ENCODE data around the gene MTR.
A peak's percentile ranks its signal among the peaks of the same experiment; 100 is the strongest.

MTR gene

GRCh38 chr1:236880209-236880608 lies 85.1 kb downstream of the MTR start:
- no peak overlapping the region for H3K27ac ChIP-seq (ENCODE audit: low read depth, low read length, severe bottlenecking)
- 92 to 93% methylated on average over 6 of the region's 6 CpGs for WGBS, 2 experiments (ENCODE audit: insufficient coverage in 2 of 2)
- no peaks in the 10 kb centered on the region for H3K9me3 ChIP-seq (ENCODE audit: control insufficient read depth, low read length)
- no peaks in the 10 kb centered on the region for H3K4me1 ChIP-seq (ENCODE audit: control insufficient read depth, insufficient read depth, low read length, poor library complexity, severe bottlenecking)
- H3K36me3 ChIP-seq (ENCODE audit: control insufficient read depth, insufficient read depth, low read length): peaks cover 46% of the 10 kb centered on the region
- H3K4me3 ChIP-seq (ENCODE audit: extremely low read depth, insufficient read depth, low read length, poor library complexity, severe bottlenecking): no peak overlapping the region

GRCh38 chr1:236882678-236883077 lies 87.6 kb downstream of the MTR start:
- H3K9me3 ChIP-seq (ENCODE audit: control insufficient read depth, low read length): no peaks in the 10 kb centered on the region
- 61 to 63% methylated on average over 4 of the region's 4 CpGs for WGBS, 2 experiments (ENCODE audit: insufficient coverage in 2 of 2)
- peaks cover 50% of the 10 kb centered on the region for H3K36me3 ChIP-seq (ENCODE audit: control insufficient read depth, insufficient read depth, low read length)
- H3K4me1 ChIP-seq (ENCODE audit: control insufficient read depth, insufficient read depth, low read length, poor library complexity, severe bottlenecking): no peaks in the 10 kb centered on the region
- H3K27ac ChIP-seq (ENCODE audit: low read depth, low read length, severe bottlenecking): no peak overlapping the region
- no peak overlapping the region for H3K4me3 ChIP-seq (ENCODE audit: extremely low read depth, insufficient read depth, low read length, poor library complexity, severe bottlenecking)

DNA sequence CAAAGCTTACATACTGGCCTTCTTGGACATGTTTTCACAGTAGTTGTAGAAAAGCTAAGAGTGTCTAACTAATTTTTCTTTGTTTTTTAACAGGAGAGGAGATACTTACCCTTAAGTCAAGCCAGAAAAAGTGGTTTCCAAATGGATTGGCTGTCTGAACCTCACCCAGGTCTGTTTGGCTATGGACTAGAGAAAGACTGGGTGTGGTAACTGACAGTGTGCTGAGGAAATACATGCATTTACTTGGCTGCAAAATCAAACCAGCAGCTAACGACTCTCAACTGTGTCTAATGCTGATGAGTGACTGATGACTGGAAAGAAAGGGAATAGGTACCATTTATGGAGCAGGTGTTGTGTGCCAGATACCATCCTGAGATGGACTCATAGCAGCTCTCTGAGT lies 91.1 kb downstream of the MTR start:
- Histone ChIP-seq H3K36me3 (ENCODE audit: control insufficient read depth, insufficient read depth, low read length) (peaks cover 49% of the 10 kb centered on the region), H3K4me1 (ENCODE audit: control insufficient read depth, insufficient read depth, low read length, poor library complexity, severe bottlenecking) (peaks cover 13% of the 10 kb centered on the region), H3K4me3 (ENCODE audit: extremely low read depth, insufficient read depth, low read length, poor library complexity, severe bottlenecking) (no peak overlapping the region), H3K9me3 (ENCODE audit: control insufficient read depth, low read length) (no peaks in the 10 kb centered on the region), H3K27ac (ENCODE audit: low read depth, low read length, severe bottlenecking) (no peak overlapping the region)
- 100% methylated on average over 1 of the region's 1 CpG for WGBS, 2 experiments (ENCODE audit: insufficient coverage in 2 of 2)

DNA sequence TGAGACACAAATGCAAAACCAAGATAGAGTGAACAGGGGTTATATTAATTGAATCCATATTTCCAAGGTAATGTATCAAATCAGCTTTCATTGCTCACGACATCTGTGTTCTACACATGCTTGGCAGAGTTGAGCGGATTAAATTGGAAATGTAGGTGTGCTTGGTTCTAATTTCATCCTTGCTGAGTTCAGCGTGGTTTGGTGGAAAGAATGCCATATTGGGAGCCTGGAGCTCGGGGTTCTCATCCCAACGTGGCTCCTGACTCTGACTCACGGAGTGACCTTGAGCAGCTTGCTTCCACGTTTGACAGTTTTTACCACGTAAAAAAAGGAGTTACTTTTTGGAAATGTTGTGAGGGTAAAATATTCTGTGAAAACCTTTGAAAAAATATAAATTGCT lies 92.0 kb downstream of the MTR start:
- H3K4me1 ChIP-seq (ENCODE audit: control insufficient read depth, insufficient read depth, low read length, poor library complexity, severe bottlenecking): peaks cover 14% of the 10 kb centered on the region
- no peak overlapping the region for H3K4me3 ChIP-seq (ENCODE audit: extremely low read depth, insufficient read depth, low read length, poor library complexity, severe bottlenecking)
- peaks cover 57% of the 10 kb centered on the region for H3K36me3 ChIP-seq (ENCODE audit: control insufficient read depth, insufficient read depth, low read length)
- no peak overlapping the region for H3K27ac ChIP-seq (ENCODE audit: low read depth, low read length, severe bottlenecking)
- WGBS, 2 experiments (ENCODE audit: insufficient coverage in 2 of 2): 94 to 95% methylated on average over 6 to 7 of the region's 8 CpGs
- no peaks in the 10 kb centered on the region for H3K9me3 ChIP-seq (ENCODE audit: control insufficient read depth, low read length)

DNA sequence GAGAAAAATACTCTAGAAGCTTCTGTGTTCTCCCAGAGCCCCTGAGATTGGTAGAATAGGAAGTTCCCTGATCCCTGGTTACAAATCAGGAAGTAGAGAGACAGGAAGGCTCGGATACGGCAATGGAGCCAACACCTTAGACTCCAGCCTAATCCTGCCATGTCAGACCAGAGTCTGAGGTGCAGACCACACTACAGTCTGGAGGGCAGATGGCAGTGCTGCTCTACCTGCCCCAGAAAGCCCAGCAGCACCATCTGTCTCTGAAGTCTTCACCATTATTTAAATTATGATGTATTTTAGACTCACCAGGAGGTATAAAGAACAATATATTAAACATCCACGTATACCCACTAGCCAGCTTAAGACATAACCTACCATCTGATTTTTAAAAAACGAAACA lies 93.0 kb downstream of the MTR start:
- no peak overlapping the region for H3K4me3 ChIP-seq (ENCODE audit: extremely low read depth, insufficient read depth, low read length, poor library complexity, severe bottlenecking)
- no peak overlapping the region for H3K27ac ChIP-seq (ENCODE audit: low read depth, low read length, severe bottlenecking)
- no peaks in the 10 kb centered on the region for H3K9me3 ChIP-seq (ENCODE audit: control insufficient read depth, low read length)
- H3K36me3 ChIP-seq (ENCODE audit: control insufficient read depth, insufficient read depth, low read length): peaks cover 68% of the 10 kb centered on the region
- WGBS, 2 experiments (ENCODE audit: insufficient coverage in 2 of 2): 100% methylated on average over 2 of the region's 4 CpGs
- peaks cover 14% of the 10 kb centered on the region for H3K4me1 ChIP-seq (ENCODE audit: control insufficient read depth, insufficient read depth, low read length, poor library complexity, severe bottlenecking)

DNA sequence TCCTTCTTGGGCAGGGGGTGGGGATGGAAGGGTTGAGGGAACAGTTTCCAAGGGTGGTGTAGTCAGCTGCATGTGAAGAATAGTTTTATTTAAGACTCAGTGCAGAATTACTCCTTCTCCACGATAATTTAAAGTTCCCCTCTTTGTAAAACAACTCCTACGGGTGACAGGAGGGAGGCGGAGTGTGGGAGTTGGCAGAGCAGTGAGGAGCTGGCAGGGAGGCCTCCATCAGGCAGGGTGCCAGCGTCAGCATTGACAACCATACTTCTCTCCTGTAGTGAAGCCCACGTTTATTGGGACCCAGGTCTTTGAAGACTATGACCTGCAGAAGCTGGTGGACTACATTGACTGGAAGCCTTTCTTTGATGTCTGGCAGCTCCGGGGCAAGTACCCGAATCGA lies 93.8 kb downstream of the MTR start:
- H3K36me3 ChIP-seq (ENCODE audit: control insufficient read depth, insufficient read depth, low read length): peaks cover 75% of the 10 kb centered on the region
- H3K4me3 ChIP-seq (ENCODE audit: extremely low read depth, insufficient read depth, low read length, poor library complexity, severe bottlenecking): no peak overlapping the region
- H3K4me1 ChIP-seq (ENCODE audit: control insufficient read depth, insufficient read depth, low read length, poor library complexity, severe bottlenecking): peaks cover 14% of the 10 kb centered on the region
- H3K9me3 ChIP-seq (ENCODE audit: control insufficient read depth, low read length): no peaks in the 10 kb centered on the region
- no peak overlapping the region for H3K27ac ChIP-seq (ENCODE audit: low read depth, low read length, severe bottlenecking)
- 89 to 93% methylated on average over 6 to 8 of the region's 8 CpGs for WGBS, 2 experiments (ENCODE audit: insufficient coverage in 2 of 2)

GRCh38 chr1:236890152-236891056 lies 95.3 kb downstream of the MTR start:
- Histone ChIP-seq H3K4me3 (ENCODE audit: extremely low read depth, insufficient read depth, low read length, poor library complexity, severe bottlenecking) (no peak overlapping the region), H3K36me3 (ENCODE audit: control insufficient read depth, insufficient read depth, low read length) (peaks cover 81% of the 10 kb centered on the region), H3K27ac (ENCODE audit: low read depth, low read length, severe bottlenecking) (peak overlapping the region; percentile 95), H3K4me1 (ENCODE audit: control insufficient read depth, insufficient read depth, low read length, poor library complexity, severe bottlenecking) (peaks cover 14% of the 10 kb centered on the region), H3K9me3 (ENCODE audit: control insufficient read depth, low read length) (no peaks in the 10 kb centered on the region)
- WGBS, 2 experiments (ENCODE audit: insufficient coverage in 2 of 2): 87 to 88% methylated on average over 21 to 24 of the region's 24 CpGs

GRCh38 chr1:236893626-236894545 lies 98.8 kb downstream of the MTR start:
- H3K4me1 ChIP-seq (ENCODE audit: control insufficient read depth, insufficient read depth, low read length, poor library complexity, severe bottlenecking): peaks cover 14% of the 10 kb centered on the region
- WGBS, 2 experiments (ENCODE audit: insufficient coverage in 2 of 2): 88 to 91% methylated on average over 15 to 16 of the region's 19 CpGs
- H3K36me3 ChIP-seq (ENCODE audit: control insufficient read depth, insufficient read depth, low read length): peaks cover 84% of the 10 kb centered on the region
- no peak overlapping the region for H3K27ac ChIP-seq (ENCODE audit: low read depth, low read length, severe bottlenecking)
- no peak overlapping the region for H3K4me3 ChIP-seq (ENCODE audit: extremely low read depth, insufficient read depth, low read length, poor library complexity, severe bottlenecking)
- H3K9me3 ChIP-seq (ENCODE audit: control insufficient read depth, low read length): no peaks in the 10 kb centered on the region

DNA sequence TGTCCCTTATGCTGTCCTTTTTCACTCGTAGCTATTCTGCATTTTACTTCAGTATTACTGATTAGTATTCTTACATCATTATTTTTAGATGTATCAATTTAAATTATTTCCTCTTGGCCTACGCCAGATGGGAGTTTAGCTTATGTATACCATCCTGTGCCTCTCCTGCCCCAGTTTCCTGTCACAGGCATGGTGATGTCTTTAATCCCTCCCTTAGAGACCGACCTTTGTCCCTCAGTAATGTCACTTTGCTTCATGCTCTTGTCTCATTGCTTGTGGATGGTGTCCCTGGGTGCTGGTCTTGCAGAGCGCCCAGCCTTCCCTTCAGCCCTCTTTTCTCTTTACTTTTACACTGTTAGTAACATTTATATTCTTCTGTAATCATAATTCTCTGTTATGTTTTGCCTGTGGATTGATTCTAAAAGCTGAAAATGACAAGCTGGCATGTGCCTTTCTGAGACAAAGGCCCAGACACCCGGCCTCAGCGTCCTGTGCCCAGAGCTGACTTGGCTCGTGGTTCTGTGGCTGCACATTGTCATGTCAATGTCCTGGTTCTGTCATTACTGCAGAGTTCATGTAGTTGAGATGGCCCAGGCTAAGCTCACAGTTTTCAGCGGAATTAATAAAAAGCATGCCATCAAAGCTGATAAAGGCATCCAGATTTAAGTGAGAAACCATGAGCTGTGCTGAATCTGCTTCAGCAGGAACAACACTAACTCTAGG lies 100.7 kb downstream of the MTR start:
- Histone ChIP-seq H3K4me3 (ENCODE audit: extremely low read depth, insufficient read depth, low read length, poor library complexity, severe bottlenecking) (no peak overlapping the region), H3K9me3 (ENCODE audit: control insufficient read depth, low read length) (no peaks in the 10 kb centered on the region), H3K36me3 (ENCODE audit: control insufficient read depth, insufficient read depth, low read length) (peaks cover 88% of the 10 kb centered on the region), H3K4me1 (ENCODE audit: control insufficient read depth, insufficient read depth, low read length, poor library complexity, severe bottlenecking) (peaks cover 5% of the 10 kb centered on the region), H3K27ac (ENCODE audit: low read depth, low read length, severe bottlenecking) (no peak overlapping the region)
- WGBS, 2 experiments (ENCODE audit: insufficient coverage in 2 of 2): 91 to 95% methylated on average over 5 of the region's 8 CpGs

DNA sequence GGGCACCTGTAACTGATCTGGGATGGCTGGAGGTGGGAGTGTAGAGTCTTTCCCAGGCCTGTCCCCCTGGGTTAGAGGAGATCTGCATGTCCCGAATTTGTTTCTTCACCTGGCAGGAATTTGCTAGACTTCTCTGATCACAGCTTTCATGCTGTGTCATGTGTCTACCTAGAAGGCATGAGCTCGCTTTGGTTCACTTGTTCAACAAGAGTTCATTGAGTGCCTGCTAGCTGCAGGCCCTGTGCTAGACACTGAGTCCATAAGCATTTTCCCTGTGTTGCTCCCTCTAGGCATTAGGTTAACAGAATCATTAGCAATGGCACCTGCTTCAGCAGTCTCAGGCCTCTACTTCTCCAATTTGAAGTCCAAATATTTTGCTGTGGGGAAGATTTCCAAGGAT lies 101.6 kb downstream of the MTR start:
- H3K4me3 ChIP-seq (ENCODE audit: extremely low read depth, insufficient read depth, low read length, poor library complexity, severe bottlenecking): no peak overlapping the region
- WGBS, 2 experiments (ENCODE audit: insufficient coverage in 2 of 2): 91 to 94% methylated on average over 2 of the region's 2 CpGs
- no peaks in the 10 kb centered on the region for H3K9me3 ChIP-seq (ENCODE audit: control insufficient read depth, low read length)
- no peaks in the 10 kb centered on the region for H3K4me1 ChIP-seq (ENCODE audit: control insufficient read depth, insufficient read depth, low read length, poor library complexity, severe bottlenecking)
- H3K27ac ChIP-seq (ENCODE audit: low read depth, low read length, severe bottlenecking): no peak overlapping the region
- H3K36me3 ChIP-seq (ENCODE audit: control insufficient read depth, insufficient read depth, low read length): peaks cover 91% of the 10 kb centered on the region

All from mesodermal cell (in vitro differentiated cells).